Endodermal cell (in vitro differentiated cells): ENCODE data around the gene PLPP4. TPM values are rescaled to one million over a fixed set of nuclear protein-coding genes. Genes with fewer than 3 reads are reported as not detected.

Experiments used
- DNase-seq: peaks from one replicate; pipeline ENCODE4 v3.0.0-alpha.2; 2017
- H3K27ac ChIP-seq: 2 replicates; pipeline ENCODE4 v1.5.1; 2013; ENCODE audit warnings: mild to moderate bottlenecking, low read depth, low read length, moderate library complexity
- H3K27me3 ChIP-seq: 2 replicates; pipeline ENCODE4 v1.6.1; 2013; ENCODE audit warnings: mild to moderate bottlenecking, low read length, moderate library complexity; ENCODE audit not compliant: insufficient read depth, control insufficient read depth, poor library complexity, severe bottlenecking
- H3K36me3 ChIP-seq: 2 replicates; pipeline ENCODE4 v1.7.0; 2013; ENCODE audit warnings: mild to moderate bottlenecking, low read length, moderate library complexity; ENCODE audit not compliant: control insufficient read depth, insufficient read depth
- H3K4me1 ChIP-seq: one replicate; pipeline ENCODE4 v1.7.0; 2013; ENCODE audit warnings: low read length; ENCODE audit not compliant: control insufficient read depth, insufficient read depth
- H3K4me3 ChIP-seq: 2 replicates; pipeline ENCODE4 v1.5.1; 2013; ENCODE audit warnings: mild to moderate bottlenecking, low read length, moderate library complexity
- H3K9ac ChIP-seq: 2 replicates; pipeline ENCODE4 v1.6.1; 2013; ENCODE audit warnings: mild to moderate bottlenecking, low read length, moderate library complexity; ENCODE audit not compliant: poor library complexity, severe bottlenecking; ENCODE audit errors: extremely low read depth
- H3K9me3 ChIP-seq: 2 replicates; pipeline ENCODE4 v1.6.1; 2013; ENCODE audit warnings: mild to moderate bottlenecking, low read length, moderate library complexity; ENCODE audit not compliant: control insufficient read depth
- H3K27ac Mint-ChIP-seq: 2 replicates; pipeline ENCODE4 v1.8.0; 2020; ENCODE audit warnings: mixed read lengths
- H3K27me3 Mint-ChIP-seq: 2 replicates; pipeline ENCODE4 v1.8.0; 2021; ENCODE audit warnings: mild to moderate bottlenecking, mixed read lengths; ENCODE audit not compliant: insufficient read depth
- H3K36me3 Mint-ChIP-seq: 2 replicates; pipeline ENCODE4 v1.8.0; 2020; ENCODE audit warnings: low read depth, mixed read lengths
- H3K4me1 Mint-ChIP-seq: 2 replicates; pipeline ENCODE4 v1.8.0; 2020; ENCODE audit warnings: mixed read lengths
- H3K4me3 Mint-ChIP-seq: 2 replicates; pipeline ENCODE4 v1.8.0; 2020; ENCODE audit warnings: mild to moderate bottlenecking, moderate library complexity, mixed read lengths
- H3K9me3 Mint-ChIP-seq: 2 replicates; pipeline ENCODE4 v1.8.0; 2020; ENCODE audit warnings: mild to moderate bottlenecking, mixed read lengths
- CTCF ChIP-seq: fragments of 200-600 bp; sonication (generic); conservative IDR thresholded peaks from 2 replicates; pipeline ENCODE4 v1.5.0; 2021; ENCODE audit warnings: antibody characterized with exemption, mild to moderate bottlenecking
- WGBS, 2 experiments: methylation state at CpG; one replicate each; pipeline versions ENCODE4 v1.1.5 to v1.1.7; 2013; ENCODE audit warnings: missing lambda C conversion rate in 2 of 2, mixed read lengths in 1 of 2; ENCODE audit not compliant: insufficient coverage in 1 of 2, insufficient read length in 1 of 2; 5-methylcytosine and 5-hydroxymethylcytosine counted together
- total RNA-seq, 2 donors: library from RNA; stranded (reverse); fragmentation: NEBNext Ultra II Directional in 1 of 2; extraction: Animal tissue kit (Norgen Biotek cat#: 25700) in 1 of 2; gene quantifications; 2 replicates in 1 of 2; 3 replicates in 1 of 2; pipeline ENCODE4 v1.2.1, GENCODE V29; 2021

PLPP4 gene
- total RNA-seq, 2 donors from 2014 or later: 8.7 to 14.4 TPM

GRCh38 chr10:120453319-120453718, 3.7 kb upstream of the PLPP4 start:
- H3K4me3 Mint-ChIP-seq: no peak overlapping the region
- no peaks in the 10 kb centered on the region for H3K36me3 ChIP-seq
- peaks cover 38% of the 10 kb centered on the region for H3K27me3 ChIP-seq
- DNase-seq: no peak
- H3K36me3 Mint-ChIP-seq: no peaks in the 10 kb centered on the region
- 100% methylated on average over 1 of the region's 1 CpG; no CpG with 5 or more reads in 1 of the 2 experiments for WGBS, 2 experiments
- TF ChIP-seq CTCF: no peak
- peaks cover 63% of the 10 kb centered on the region for H3K27me3 Mint-ChIP-seq
- H3K4me3 ChIP-seq: no peak overlapping the region
- H3K4me1 ChIP-seq: peaks cover 14% of the 10 kb centered on the region
- no peak overlapping the region for H3K27ac Mint-ChIP-seq
- H3K9me3 ChIP-seq: no peaks in the 10 kb centered on the region
- H3K9me3 Mint-ChIP-seq: peaks cover 4% of the 10 kb centered on the region
- peaks cover 10% of the 10 kb centered on the region for H3K4me1 Mint-ChIP-seq
- H3K9ac ChIP-seq: no peak overlapping the region
- no peak overlapping the region for H3K27ac ChIP-seq

- no peak overlapping the region for H3K4me3 Mint-ChIP-seq
- H3K36me3 Mint-ChIP-seq: no peaks in the 10 kb centered on the region
- TF ChIP-seq CTCF: no peak
- 96 to 98% methylated on average over 3 of the region's 3 CpGs for WGBS, 2 experiments
- H3K4me1 ChIP-seq: peaks cover 14% of the 10 kb centered on the region
- H3K4me1 Mint-ChIP-seq: peaks cover 11% of the 10 kb centered on the region
- no peak overlapping the region for H3K9ac ChIP-seq
- peaks cover 68% of the 10 kb centered on the region for H3K27me3 Mint-ChIP-seq
- no peak overlapping the region for H3K27ac Mint-ChIP-seq
- H3K36me3 ChIP-seq: no peaks in the 10 kb centered on the region
- H3K27ac ChIP-seq: no peak overlapping the region
- peaks cover 4% of the 10 kb centered on the region for H3K9me3 Mint-ChIP-seq
- no peaks in the 10 kb centered on the region for H3K9me3 ChIP-seq
- H3K4me3 ChIP-seq: no peak overlapping the region
- H3K27me3 ChIP-seq: peaks cover 41% of the 10 kb centered on the region
- no peak for DNase-seq
These were observed 3.1 kb upstream of the PLPP4 start for GRCh38 chr10:120453886-120454285.

- WGBS, 2 experiments: 94 to 97% methylated on average over 7 of the region's 7 CpGs
- H3K27ac ChIP-seq: no peak overlapping the region
- H3K27ac Mint-ChIP-seq: no peak overlapping the region
- H3K4me1 Mint-ChIP-seq: peaks cover 20% of the 10 kb centered on the region
- H3K9me3 ChIP-seq: no peaks in the 10 kb centered on the region
- no peak for TF ChIP-seq CTCF
- peaks cover 1% of the 10 kb centered on the region for H3K9me3 Mint-ChIP-seq
- peaks cover 14% of the 10 kb centered on the region for H3K4me1 ChIP-seq
- H3K27me3 ChIP-seq: peaks cover 41% of the 10 kb centered on the region
- no peak overlapping the region for H3K4me3 ChIP-seq
- H3K36me3 ChIP-seq: no peaks in the 10 kb centered on the region
- no peak overlapping the region for H3K4me3 Mint-ChIP-seq
- H3K9ac ChIP-seq: no peak overlapping the region
- peaks cover 67% of the 10 kb centered on the region for H3K27me3 Mint-ChIP-seq
- no peak for DNase-seq
- no peaks in the 10 kb centered on the region for H3K36me3 Mint-ChIP-seq
These were observed 2.0 kb upstream of the PLPP4 start for GRCh38 chr10:120455004-120455403.
